Kidney epithelial cell (primary cell): ENCODE results near the gene PMPCA. TPM values are rescaled to one million over a fixed set of nuclear protein-coding genes. Genes with fewer than 3 reads are reported as not detected.

Source experiments
- DNase-seq: peaks from one replicate; pipeline ENCODE4 v3.0.0-alpha.2; 2010; ENCODE audit warnings: low read depth
- H3K27me3 ChIP-seq: 2 replicates; pipeline ENCODE4 v1.6.0; 2011; ENCODE audit warnings: low read length; ENCODE audit not compliant: control insufficient read depth, insufficient read depth
- H3K36me3 ChIP-seq: 2 replicates; pipeline ENCODE4 v1.5.1; 2011; ENCODE audit warnings: low read length; ENCODE audit not compliant: control insufficient read depth, insufficient read depth
- H3K4me3 ChIP-seq: 2 replicates; pipeline ENCODE4 v1.5.1; 2011; ENCODE audit warnings: low read depth, mild to moderate bottlenecking, control low read depth, low read length
- total RNA-seq: library from RNA; depleted of rRNA; stranded (reverse); fragments of >200 nt; gene quantifications from 2 replicates; pipeline ENCODE4 v1.2.3, GENCODE V29; 2015
- TF ChIP-seq, protein P1 (sequence below): IDR thresholded peaks from 2 replicates; pipeline ENCODE4 v1.5.1; 2011; ENCODE audit warnings: mild to moderate bottlenecking, moderate library complexity, low read length, control low read depth, inconsistent platforms; ENCODE audit not compliant: insufficient read depth, poor library complexity, severe bottlenecking

The PMPCA gene
- total RNA-seq, 1 donor from 2014 or later, result 49.9 TPM

- Histone ChIP-seq H3K36me3 (peaks cover 9% of the 10 kb centered on the region), H3K4me3 (no peak overlapping the region), H3K27me3 (no peaks in the 10 kb centered on the region)
- TF ChIP-seq, protein P1, sequence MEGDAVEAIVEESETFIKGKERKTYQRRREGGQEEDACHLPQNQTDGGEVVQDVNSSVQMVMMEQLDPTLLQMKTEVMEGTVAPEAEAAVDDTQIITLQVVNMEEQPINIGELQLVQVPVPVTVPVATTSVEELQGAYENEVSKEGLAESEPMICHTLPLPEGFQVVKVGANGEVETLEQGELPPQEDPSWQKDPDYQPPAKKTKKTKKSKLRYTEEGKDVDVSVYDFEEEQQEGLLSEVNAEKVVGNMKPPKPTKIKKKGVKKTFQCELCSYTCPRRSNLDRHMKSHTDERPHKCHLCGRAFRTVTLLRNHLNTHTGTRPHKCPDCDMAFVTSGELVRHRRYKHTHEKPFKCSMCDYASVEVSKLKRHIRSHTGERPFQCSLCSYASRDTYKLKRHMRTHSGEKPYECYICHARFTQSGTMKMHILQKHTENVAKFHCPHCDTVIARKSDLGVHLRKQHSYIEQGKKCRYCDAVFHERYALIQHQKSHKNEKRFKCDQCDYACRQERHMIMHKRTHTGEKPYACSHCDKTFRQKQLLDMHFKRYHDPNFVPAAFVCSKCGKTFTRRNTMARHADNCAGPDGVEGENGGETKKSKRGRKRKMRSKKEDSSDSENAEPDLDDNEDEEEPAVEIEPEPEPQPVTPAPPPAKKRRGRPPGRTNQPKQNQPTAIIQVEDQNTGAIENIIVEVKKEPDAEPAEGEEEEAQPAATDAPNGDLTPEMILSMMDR, result no peak
- DNase-seq, result no peak
Observed at GRCh38 chr9:136467766-136468165, 57.3 kb downstream of the PMPCA start.

DNA sequence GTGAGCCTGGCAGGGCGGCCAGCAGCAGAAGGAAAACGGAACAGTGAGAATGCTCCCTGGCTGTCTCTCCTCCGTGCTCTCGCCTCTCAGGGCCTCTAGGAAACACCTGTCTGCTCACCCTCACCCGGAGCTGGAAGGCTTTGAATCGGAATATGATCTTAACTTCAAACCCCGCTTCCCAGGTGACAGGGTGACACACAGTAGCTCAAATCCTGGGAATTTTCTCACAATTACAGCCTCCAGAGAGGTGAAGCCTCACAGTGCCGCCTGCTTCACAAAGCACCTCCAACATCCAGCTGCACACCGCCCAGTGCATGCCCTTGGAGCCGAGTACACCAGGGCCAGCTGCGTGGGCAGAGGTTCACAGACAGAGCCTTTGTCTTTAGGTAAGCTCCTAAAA, 59.9 kb downstream of the PMPCA start:
- Histone ChIP-seq H3K4me3 (no peak overlapping the region), H3K36me3 (peaks cover 9% of the 10 kb centered on the region), H3K27me3 (no peaks in the 10 kb centered on the region)
- no peak for DNase-seq
- TF ChIP-seq, protein P1, result no peak

DNA sequence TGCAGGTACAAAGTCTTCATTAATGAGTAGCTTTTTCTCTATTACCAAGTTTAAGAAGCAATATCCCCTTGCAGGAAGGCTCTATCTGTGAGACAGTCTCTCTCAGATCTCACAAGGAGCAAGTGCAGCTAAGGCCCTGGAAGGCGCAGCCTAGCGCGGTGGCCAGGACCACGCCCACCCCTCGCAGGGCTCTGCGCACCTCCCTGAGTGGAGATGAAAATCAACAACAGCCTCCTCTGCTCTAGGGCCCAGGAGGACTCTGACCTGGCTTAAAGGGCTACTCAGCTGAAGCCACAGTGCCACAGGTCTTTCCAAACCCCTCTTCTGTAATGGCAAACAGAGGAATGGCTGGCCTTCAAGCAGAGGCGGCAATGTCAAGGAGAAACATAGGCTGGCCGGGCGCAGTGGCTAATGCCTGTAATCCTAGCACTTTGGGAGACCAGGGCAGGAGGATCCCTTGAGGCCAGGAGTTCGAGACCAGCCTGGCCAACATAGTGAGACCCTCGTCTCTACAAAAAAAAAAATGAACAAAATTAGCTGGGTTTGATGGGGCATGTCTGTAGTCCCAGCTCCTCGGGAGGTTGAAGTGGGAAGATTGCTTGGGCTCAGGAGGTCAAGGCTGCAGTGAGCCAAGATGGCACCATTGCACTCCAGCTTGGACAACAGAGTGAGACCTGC, 60.5 kb downstream of the PMPCA start:
- Histone ChIP-seq H3K27me3 (no peaks in the 10 kb centered on the region), H3K4me3 (no peak overlapping the region), H3K36me3 (peaks cover 9% of the 10 kb centered on the region)
- no peak for DNase-seq
- TF ChIP-seq, protein P1, result no peak

- TF ChIP-seq, protein P1, result no peak
- no peaks in the 10 kb centered on the region for H3K27me3 ChIP-seq
- H3K36me3 ChIP-seq, result peaks cover 9% of the 10 kb centered on the region
- no peak overlapping the region for H3K4me3 ChIP-seq
- no peak for DNase-seq
Observed at GRCh38 chr9:136471802-136472487, 61.5 kb downstream of the PMPCA start.

DNA sequence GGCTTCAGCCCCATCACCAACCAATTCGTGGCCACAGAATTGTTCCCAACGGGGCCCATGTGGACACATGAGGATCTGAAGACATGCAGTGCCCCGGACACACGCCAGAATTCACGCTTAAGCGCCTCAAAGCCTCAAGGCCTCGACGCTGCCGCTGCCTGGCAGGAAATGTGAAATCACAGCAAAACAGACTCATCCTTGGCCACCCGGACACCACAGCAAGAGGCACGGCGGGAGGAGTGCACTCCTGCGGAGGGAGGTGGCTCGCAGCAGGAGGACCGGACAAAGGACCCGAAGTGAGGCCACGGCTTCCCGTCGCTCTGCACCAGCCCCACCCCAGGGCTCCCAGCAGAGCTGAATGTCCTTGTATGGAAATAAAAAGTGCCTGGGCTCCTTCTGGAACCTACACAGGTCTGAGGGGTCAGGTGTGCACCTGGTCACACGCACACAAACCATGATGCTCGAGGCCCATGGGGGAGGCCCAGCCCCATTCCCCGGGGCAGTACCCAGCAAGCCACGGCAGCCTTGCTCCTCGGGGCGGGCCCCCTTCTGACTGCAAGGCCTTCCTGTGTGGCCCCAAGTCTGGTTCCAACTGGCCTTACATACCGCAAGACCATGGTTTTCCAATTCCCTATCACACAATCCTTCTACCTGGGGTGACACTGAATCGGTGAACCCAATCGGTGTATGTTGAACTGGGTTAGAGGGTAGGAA, 62.3 kb downstream of the PMPCA start:
- Histone ChIP-seq H3K27me3 (no peaks in the 10 kb centered on the region), H3K36me3 (peaks cover 8% of the 10 kb centered on the region), H3K4me3 (no peak overlapping the region)
- DNase-seq, result no peak
- TF ChIP-seq, protein P1, result no peak

- TF ChIP-seq, protein P1, result no peak
- H3K36me3 ChIP-seq, result peaks cover 7% of the 10 kb centered on the region
- no peak overlapping the region for H3K4me3 ChIP-seq
- no peaks in the 10 kb centered on the region for H3K27me3 ChIP-seq
- no peak for DNase-seq
Observed at GRCh38 chr9:136473354-136473721, 62.9 kb downstream of the PMPCA start.
